Germinal center (tissue), 1 donor: Measurements from ENCODE around the gene NSUN4.
A peak's percentile ranks its signal among the peaks of the same experiment; 100 is the strongest.
"Not testable (repeated sequence)": the region's sequence is repeated elsewhere in the genome, so short reads cannot be mapped to it uniquely, and the experiment has no call there.

Experiments
- DNase-seq: peaks from one replicate; pipeline ENCODE4 v3.0.0; 2012; ENCODE audit warnings: mixed read lengths, low spot score

Gene NSUN4

GRCh38 chr1:46328182-46328581, 12.4 kb upstream of the NSUN4 start:
- not testable (repeated sequence) for DNase-seq

GRCh38 chr1:46329807-46330206, 10.8 kb upstream of the NSUN4 start:
- not testable (repeated sequence) for DNase-seq

- not testable (repeated sequence) for DNase-seq
Measured at GRCh38 chr1:46330381-46330780, 10.2 kb upstream of the NSUN4 start.

DNA sequence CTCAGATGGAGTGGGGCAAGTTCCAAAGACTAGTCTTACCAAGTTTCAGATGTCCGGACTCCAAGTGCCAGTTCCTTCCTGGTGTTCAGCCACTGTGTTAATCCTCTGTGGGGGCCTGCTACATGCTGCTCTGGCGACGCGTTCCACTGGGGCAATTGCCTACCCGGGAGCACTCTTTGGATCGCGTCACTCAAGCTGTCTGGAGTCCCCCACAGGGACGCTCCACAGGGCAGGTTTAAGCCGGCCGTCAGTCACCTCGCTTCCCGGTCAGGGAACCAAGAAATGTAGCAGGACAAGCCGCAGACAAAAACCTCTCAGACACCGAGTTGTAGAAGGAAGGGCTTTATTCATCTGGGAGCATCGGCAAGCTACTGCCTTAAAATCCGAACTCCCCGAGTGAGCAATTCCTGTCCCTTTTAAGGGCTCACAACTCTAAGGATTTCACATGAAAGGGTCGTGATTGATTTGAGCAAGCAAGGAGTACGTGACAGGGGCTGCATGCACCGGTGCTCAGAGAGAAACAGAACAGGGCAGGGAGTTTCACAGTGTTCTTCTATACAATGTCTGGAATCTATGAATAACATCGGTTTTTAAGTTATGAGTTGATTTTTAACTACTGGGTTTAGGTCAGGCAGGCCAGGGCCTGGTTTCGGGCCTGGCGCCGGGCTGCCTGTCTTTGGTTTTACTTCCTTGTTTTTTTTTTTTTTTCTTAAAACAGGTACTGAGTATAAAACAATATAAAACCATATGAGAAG, 8.6 kb upstream of the NSUN4 start:
- DNase-seq, result not testable (repeated sequence)

- peak; percentile 76 for DNase-seq
Measured at GRCh38 chr1:46333300-46334029, 7.1 kb upstream of the NSUN4 start.

DNA sequence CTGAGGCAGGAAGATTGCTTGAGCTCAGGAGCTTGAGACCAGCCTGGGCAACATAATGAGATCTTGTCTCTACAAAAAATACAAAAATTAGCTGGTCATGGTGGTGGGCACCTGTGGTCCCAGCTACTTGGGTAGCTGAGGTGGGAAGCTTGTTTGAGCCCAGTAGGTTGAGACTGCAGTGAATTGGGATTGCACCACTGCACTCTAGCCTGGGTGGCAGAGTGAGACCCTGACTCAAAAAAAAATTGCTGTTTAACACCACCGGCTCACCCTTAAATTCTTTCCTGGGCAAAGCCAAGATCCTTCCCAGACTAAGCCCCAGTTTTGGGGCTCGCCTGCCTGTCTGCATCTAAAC, 6.6 kb upstream of the NSUN4 start:
- no peak for DNase-seq

DNA sequence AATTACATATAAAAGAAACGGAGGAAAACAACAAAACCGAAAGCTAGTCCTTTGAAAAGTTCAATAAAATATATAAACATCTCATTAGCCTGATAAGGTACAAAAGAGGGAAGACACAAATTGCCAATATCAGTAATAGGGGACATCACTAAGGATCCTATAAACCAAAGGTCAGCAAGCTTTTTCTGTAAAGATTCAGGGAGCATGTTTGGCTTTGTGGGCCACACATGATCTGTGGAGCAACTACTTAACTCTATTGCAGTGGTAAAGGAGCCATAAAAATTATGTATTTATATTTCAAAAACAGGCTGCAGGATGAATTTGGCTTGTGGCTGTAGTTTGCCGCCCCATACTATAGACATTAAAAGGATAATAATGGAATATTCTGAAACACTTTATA, 5.5 kb upstream of the NSUN4 start:
- DNase-seq, result no peak

- DNase-seq, result not testable (repeated sequence)
Measured at GRCh38 chr1:46337409-46337808, 3.2 kb upstream of the NSUN4 start.

DNA sequence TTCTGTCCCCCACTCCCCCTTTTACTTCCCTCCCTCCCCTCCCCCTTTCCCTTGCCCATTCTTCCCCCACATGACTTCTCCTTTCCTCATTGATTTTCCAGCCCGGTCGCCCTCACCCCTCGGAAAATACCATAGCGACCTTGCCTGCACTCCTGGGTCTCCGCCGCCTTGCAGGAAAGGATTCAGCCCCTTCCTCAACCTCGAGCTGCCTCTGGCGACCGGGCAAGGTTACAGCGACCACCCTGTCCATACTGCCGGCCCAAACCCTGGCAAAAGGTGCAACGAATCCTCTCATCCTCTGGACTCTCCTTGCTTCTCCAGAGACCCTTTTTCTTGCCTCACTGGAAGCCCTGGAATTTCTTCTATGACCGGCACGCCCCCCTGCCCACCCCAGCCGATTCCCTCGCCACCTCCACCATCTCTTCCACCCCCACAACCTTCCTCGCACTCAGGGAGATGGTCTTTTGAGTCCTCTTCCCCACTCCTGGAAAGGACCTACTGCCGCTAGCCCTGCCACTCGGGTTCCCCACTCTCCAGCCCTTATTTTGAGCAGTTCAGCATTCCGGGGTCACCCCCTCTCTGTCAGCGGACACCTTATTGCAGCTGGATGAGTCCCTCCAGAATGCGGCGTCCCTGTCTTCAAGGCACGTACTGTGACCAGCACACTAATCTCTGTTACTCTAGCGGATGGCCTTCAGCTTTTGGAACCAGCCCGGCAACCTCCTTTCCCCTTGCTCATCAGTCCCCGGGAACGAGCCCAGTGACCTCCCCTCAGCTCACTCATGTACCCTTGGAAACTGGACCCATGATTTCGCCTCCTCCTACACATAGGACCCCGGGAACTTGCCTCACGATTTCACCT, 846 bp downstream of the NSUN4 start:
- no peak for DNase-seq

DNA sequence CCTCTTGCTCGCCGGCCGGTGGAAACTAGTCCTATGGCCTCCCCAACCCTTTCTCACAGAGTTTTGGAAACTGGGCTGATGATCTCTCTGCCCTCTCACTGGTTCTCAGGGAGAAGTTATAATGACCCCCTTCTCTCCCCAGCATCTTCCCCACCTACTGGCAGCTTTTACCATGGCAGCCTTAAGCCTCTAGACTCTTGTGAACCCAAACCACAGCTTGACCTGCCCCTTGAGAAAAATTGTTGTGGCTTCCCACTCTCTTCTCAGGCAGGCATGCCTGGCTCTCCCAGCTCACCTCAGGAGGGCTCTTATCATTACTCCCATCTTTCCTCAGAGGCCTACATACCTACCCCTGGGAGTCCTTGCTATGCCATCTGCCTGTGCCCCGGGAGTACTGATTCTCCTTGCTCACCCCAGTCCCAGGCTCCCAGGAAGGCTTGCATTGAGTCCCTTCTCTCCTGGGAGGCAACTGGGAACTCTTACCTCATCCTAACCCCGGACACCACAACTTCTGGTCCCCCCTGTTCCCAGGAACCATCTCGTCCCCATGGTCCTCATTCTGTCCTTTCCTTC, 1.6 kb downstream of the NSUN4 start:
- peak; percentile 67 for DNase-seq

- DNase-seq, result no peak
Measured at GRCh38 chr1:46342677-46343350, 2.2 kb downstream of the NSUN4 start.

- DNase-seq, result no peak
Measured at GRCh38 chr1:46343351-46343695, 2.7 kb downstream of the NSUN4 start.

GRCh38 chr1:46343705-46344104, 3.1 kb downstream of the NSUN4 start:
- no peak for DNase-seq

DNA sequence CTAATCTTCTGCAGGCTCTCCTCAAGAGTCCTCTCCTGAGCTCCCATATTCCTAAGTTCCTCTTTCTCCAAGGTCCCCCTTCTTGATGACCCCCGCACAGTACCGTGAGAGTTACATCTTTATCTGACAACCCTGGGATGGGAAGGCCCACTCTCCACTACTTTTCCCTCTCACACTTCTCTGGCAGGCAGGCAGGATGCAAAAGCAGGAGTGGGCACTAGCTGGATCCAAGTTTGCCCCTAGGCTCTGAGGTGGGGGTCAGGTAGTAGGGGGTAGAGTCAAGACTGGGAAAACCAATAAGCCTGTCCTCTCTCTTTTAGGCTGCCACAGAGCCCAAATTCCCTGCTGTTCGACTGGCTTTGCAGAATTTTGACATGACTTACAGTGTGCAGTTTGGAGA, 3.9 kb downstream of the NSUN4 start:
- no peak for DNase-seq

DNA sequence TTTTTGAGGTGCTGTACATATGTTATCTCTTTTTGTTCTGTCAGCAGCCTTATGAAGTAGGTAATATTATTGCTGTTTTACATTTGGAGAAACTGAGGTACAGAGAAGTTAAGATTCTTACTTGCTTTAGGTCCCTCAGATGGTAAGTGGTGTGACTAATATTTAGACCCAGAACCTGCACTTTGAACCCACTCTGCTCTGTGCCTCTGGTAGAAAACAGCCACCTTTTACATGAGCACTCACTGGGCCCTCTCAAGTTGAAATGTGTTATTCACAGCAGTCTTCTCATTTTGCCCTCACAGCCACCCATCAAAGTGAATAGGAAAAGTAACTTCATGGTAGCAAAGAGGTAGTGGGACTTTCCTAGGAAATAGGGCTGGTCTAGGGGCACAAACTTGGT, 4.7 kb downstream of the NSUN4 start:
- no peak for DNase-seq

- DNase-seq, result no peak
Measured at GRCh38 chr1:46352363-46352762, 11.8 kb downstream of the NSUN4 start.

- not testable (repeated sequence) for DNase-seq
Measured at GRCh38 chr1:46355920-46356319, 15.3 kb downstream of the NSUN4 start.

DNA sequence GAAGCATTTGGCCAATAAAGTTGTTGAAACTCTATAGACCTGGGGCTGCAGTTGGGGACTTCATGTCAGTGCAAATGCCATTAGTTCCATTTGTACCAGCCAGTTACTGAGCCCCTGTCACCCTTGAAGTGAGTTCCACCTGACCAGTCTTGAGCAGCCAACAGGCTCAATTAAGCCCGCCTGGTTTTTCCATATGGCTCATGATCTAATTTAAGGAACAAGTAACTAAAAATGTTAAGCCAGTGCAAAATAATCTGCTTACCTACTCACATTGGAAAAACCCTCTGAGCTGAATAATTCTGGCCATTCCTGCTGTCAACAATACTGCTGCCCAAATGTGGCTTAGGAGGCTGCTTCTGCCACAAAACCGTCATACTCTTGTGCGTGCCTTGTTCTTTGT, 21.6 kb downstream of the NSUN4 start:
- DNase-seq, result no peak

DNA sequence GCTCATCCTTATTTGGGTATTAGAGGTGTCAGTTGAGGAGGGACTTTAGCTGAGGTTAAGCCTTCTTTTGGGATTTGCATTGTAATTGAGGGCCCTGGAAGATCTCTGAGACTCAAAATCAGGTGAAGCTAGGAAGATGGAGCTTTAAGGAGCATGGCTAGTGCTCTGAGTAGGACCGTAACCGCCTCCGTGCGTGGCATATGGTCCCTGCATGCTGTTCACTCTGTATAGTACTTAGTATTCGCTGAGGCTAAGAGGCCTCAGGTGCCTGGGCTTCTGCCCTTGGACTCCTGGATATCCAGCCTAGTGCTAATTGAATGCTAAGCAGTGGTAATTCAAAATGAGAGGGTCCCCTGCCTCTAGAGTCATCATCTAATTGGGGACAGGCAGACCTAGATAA, 22.5 kb downstream of the NSUN4 start:
- DNase-seq, result no peak

DNA sequence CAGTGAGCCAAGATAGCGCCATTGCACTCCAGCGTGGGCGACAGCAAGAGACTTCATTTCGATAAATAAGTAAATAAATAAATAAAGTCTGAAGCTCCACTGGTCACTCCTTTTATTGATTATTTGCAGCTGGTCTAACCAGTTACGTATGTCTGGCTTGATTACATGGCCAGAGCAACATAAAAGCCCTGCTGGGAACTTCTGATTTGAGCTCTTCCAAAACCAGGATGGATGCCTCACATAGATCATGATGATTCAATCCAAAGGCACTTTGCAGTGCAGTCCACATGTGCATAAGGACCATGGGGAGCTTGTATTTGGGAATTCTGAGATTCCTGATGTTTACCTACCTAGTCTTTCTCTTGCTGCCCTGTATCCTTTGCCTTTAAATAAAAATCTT, 24.0 kb downstream of the NSUN4 start:
- no peak for DNase-seq

DNA sequence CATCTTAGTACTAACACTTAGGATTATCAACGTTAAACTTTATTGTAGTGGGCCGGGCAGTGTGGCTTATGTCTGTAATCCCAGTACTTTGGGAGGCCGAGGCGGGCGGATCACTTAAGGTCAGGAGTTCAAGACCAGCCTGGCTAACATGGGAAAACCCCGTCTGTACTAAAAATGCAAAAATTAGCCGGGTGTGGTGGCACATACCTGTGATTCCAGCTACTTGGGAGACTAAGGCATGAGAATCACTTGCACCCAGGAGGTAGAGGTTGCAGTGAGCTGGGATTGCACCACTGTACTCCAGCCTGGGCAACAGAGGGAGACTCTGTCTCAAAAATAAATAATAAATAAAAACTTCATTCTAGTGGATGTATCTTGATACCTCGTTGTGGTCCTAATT, 25.2 kb downstream of the NSUN4 start:
- DNase-seq, result not testable (repeated sequence)

DNA sequence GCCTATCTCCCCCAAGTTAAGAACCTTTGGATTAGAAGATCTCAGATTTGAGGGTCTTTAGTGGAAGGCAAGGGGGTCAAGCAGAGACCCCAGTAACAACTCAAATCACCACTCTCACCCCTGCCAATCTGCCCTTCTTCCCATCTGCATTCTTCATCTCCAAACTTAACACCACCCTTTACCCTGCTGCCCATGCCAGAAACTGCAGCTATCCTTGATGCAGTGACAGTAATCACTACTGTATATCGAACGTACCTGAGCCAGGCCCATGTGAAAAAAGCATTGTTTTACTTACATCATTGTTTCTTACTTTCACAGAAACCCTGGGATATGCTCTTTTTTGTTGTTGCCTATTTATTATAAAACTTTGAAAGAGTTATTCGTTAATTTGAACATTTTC, 26.5 kb downstream of the NSUN4 start:
- DNase-seq, result no peak
